ENCODE results near the gene SH3BGR.

DNA sequence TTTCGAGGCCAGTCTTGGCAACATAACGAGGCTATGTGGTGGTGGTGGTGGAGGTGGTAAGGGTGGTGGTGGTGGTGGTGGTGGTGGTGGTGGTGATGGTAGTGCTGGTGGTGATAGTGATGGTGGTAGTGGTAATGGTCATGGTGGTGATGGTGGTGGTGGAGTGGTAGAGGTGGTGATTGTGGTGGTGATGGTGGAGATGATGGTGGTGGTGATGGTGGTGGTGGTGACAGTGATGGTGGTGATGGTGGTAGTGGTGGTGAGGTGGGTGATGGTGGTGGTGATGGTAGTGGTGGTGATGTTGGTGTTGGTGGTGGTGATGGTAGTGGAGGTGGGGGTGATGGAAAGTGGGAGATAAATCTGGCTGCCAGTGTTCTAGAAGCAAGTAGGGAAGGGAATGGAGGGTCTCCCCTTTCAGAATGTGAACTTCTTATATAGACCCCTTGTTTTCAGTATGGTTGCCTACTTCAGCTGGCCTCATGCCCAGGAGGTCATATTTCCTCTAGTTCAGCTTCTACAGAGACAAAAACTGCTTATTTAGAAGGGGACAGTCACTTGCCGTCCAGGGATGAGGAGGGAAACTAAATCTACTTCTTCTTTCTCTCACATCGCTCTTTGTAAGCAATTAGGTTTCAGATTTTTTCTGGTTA lies 27.5 kb downstream of the SH3BGR start:
- no peak for TF ChIP-seq GABPA (IDR thresholded peaks at IDR 0.05; ENCODE audit: low read depth)
- TF ChIP-seq, protein P1, sequence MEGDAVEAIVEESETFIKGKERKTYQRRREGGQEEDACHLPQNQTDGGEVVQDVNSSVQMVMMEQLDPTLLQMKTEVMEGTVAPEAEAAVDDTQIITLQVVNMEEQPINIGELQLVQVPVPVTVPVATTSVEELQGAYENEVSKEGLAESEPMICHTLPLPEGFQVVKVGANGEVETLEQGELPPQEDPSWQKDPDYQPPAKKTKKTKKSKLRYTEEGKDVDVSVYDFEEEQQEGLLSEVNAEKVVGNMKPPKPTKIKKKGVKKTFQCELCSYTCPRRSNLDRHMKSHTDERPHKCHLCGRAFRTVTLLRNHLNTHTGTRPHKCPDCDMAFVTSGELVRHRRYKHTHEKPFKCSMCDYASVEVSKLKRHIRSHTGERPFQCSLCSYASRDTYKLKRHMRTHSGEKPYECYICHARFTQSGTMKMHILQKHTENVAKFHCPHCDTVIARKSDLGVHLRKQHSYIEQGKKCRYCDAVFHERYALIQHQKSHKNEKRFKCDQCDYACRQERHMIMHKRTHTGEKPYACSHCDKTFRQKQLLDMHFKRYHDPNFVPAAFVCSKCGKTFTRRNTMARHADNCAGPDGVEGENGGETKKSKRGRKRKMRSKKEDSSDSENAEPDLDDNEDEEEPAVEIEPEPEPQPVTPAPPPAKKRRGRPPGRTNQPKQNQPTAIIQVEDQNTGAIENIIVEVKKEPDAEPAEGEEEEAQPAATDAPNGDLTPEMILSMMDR (IDR thresholded peaks at IDR 0.05; ENCODE audit: insufficient read depth, low read length): no peak
- no peak for TF ChIP-seq POLR2AphosphoS5 (IDR thresholded peaks at IDR 0.05; ENCODE audit: low read depth)

Data from HL-60 (cell line).